Fibroblast of skin of left quadriceps (primary cell): ENCODE results near the gene SLC48A1.

Source experiments
- DNase-seq, 2 experiments: peaks; one replicate each; pipeline ENCODE4 v3.0.0-alpha.2; 2013; ENCODE audit warnings: low read depth in 2 of 2

Gene SLC48A1

DNA sequence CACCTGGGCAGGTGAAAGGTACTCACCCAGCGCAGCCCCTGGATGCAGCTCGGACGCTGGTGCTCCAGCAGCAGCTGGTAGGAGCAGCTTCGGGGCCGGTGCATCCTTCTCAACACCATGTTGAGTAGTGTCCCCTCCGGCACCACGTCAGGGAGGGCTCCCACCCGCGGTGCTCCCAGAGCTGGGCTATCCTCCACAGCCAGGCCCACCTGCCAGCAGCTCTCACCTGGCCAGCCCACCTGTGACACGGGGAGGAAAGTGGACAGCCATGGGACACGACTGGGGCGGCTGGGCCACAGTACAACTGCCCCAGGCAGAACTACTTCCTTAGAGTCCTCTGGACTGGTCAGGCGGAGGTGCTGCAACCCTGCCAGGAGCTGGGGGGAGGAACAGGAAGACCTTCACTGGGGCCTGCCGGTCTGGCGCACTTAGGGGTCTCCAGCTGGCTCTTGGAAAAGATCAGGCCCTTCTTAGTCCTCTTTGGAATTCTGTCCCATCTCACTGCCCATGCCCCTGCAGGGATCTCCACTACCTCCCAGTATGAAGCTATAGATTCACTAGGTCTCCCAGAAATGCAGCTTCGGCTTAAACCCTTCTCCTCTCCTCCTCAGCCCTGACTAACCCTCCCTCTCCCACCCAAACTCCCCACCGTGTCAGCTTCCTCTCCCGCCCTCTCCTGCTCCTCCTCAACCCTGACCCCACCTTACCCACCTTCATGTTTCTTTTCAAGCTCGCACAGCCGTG is 15.0 kb upstream of the SLC48A1 start:
- DNase-seq: no peak

DNA sequence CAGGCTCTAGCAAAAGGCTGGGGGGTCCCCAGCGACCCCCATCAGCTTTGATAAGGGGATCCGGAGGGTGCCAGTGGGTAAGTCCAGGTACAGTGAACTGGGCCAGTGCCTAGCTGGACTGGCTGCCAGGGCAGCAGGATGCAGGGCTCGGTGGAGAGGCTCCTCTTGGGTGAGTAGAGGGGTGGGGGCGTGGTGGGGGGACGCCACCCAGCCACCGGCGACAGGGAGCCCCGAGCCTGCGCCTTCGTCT is 14.5 kb upstream of the SLC48A1 start:
- no peak for DNase-seq

DNA sequence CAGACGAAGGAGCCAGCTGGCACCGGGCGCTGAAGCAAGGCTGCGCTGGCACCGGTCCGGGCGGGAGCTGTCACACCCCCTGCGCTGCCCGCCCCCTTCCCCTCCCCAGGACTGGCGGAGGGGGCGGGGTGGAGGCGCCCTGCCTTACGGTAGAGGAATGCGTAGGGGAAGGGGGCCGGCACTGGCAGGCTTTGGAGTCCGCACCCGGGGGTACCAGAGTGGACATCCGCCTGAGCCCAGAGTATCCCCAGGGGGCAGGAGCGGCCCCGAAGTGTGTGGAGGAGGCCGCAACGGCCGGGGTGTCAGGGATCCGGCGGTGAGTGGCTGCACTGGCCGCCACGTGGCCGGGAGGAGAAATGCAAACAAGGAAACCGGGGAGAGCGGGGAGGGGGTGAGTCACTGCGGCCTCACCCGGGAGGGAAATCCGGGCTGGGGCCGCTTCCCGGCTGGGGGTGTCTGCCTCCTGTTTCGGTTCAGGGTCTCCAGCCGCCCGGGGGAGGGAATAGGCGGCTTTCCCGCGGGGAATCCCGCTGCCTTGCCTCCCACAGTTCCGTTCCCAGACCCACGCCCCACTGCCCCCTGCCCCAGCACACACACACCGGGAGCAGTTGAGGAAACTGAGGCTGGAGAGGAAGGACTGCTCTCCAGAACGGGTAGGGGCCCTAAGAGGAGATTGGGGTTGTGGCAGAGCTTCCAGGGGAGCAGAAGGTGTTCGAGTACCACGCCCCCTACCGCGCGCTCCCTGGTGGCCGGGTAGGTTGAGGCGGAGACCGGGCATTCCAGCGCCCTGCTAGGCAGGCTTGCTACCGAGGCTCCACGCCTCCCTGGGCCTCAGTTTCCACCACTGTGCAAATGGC is 14.0 kb upstream of the SLC48A1 start, which contains the start of gene RAPGEF3:
Gene RAPGEF3, minus strand, starts transcription at position 47 of the 857 bp plus-strand sequence. CDS start 324 bp downstream, outside the sequence.
- peak; percentile 59 to 60 for DNase-seq

DNA sequence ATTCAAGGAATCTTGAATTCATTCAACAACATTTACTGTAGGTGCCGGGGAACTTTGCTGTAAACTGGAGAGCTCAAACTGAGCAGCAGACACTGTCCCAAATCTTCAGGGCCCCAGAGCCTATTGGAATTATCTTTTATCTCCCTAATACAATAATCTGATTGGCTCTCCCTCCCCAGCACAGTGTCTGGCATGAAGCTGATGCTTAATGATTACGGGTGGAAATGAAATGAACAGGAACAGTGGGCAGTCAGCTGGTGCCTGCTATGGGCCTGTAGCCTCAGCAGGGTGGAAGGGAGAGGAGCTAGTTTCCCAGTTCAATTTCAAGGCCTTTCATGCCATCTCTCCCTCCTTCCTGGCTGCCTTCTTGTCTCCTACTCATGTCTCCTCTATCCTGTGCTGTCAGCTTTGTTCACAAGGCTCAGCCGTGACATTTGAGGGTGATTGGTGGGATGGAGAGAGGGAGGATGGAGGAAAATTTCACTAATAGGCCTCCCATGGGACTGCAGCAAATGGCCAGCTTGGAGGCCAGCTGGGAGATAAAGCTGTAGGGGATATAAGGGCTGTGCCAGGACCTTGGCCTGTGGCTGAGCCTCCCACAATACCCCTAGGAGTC is 10.1 kb upstream of the SLC48A1 start:
- DNase-seq: no peak

DNA sequence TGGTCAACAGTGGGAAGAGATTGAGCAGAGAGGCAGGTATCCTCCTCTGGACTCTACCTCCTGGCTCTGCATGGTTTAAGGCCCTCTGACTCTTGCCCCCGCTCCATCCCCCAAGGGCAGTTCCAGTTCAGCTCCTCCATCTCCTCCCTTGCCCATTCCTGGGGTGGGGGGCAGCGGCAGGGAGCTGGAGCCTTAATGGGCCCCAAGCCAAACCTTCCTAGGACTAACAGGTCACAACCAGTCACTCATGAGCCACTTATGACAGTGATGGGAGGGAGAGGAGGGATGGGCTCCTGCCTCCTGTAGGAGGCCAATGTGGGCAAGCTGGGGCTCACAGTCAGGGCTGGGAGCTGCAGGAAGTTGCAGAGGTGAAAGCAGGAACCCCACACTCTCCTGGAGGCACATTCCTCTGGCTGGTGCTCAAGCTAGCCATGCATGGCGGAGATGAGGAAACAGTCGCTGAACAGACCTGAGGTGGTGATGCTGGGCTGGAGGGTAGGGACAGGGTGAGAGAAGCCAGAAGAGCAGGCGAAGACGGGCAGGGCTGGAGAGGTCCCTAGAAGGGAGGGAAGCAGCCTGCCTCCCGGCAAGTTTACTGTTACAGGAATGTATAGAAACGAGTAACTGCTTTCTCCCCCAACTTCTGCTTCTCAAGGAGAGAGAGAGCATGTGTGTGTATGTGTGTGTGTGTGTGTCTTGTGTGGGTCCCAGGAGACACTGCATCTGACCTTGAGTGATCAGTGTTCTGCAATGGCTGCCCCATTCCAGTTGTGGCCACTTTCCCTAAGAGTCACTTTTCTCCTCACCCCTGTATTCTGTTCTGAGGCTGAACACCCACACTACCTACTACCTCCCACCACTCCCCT is 9.3 kb upstream of the SLC48A1 start:
- no peak for DNase-seq

DNA sequence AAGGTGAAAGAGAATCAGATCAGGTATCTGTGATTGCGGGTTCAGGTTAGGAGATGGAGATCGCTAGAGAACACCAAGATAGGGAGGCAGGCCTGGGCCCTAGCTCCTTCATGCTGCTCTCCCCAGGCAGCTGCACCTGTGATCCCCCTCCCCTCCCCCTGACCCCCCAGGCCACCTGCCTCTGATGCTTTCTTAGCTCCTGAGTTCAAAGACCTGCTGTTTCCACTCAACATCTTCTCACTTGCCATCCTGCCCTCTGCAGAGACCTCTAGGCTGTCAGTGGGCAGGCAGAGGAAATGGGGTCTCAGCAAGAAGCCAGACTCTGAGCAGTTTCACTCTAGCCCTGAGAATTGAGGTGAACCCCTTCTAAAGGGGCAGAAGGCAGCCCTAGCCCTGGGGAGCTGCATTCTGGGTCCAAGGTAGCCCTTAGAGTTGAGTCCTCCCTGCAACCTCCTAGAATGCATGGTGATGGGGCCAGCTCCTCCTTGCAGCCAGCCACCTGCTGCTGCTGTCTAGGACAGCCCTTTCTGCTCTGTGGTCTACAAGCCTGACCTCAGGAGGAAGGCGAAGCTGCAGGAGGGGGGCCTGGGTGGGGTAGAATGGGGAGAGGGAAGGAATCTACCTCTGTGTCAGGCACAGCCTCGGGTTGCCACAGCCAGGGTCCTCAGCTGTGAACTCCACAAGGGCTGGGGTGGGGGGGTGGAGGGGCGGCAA is 6.4 kb upstream of the SLC48A1 start:
- no peak for DNase-seq

DNA sequence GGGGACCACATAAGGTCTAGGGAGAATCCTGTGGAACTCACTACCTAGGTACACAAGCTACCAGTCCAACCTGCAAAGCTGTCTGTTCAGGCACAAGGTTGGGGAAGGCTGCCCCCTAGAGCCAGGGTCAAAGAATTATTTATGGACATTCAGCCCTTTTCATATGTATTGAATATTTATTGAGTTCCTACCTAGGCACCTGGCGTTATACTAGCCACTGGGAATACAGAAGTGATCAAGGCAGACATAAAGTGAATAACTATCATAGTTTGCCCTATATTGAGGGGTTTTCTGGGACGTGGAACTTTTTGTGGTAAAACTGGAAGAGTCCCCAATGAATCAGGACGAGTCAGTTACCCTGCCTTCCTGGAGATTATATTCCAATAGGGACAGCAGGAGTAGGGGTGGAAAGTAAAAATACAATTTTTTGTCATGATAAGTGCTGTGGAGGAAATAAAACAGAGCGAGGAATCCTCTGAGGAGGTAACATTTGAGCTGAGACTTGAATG is 5.8 kb upstream of the SLC48A1 start:
- DNase-seq: no peak

DNA sequence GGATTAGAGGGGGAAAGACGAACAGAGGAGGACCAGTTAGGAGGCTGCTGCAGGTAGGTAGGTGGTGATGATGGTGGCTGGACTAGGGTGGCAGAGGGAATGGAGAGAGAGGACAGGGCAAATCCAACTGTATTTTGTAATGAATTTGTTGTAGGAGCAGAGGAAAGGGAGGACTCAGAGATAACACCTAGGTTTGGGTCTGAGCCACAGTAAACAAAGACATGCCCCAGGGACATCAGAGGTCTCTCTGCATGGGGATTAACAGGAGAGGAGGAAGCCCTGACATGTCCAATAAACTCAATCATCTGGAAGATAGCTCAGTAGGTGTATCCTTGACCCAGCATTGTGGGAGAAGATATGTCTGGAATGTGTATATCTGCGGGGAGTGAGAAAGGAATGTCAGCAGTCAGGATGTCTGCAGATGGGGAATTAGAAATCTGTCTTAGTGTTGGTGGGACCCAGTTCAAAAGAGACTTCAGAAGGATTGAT is 4.7 kb upstream of the SLC48A1 start:
- peak; percentile 36 to 40 for DNase-seq

DNA sequence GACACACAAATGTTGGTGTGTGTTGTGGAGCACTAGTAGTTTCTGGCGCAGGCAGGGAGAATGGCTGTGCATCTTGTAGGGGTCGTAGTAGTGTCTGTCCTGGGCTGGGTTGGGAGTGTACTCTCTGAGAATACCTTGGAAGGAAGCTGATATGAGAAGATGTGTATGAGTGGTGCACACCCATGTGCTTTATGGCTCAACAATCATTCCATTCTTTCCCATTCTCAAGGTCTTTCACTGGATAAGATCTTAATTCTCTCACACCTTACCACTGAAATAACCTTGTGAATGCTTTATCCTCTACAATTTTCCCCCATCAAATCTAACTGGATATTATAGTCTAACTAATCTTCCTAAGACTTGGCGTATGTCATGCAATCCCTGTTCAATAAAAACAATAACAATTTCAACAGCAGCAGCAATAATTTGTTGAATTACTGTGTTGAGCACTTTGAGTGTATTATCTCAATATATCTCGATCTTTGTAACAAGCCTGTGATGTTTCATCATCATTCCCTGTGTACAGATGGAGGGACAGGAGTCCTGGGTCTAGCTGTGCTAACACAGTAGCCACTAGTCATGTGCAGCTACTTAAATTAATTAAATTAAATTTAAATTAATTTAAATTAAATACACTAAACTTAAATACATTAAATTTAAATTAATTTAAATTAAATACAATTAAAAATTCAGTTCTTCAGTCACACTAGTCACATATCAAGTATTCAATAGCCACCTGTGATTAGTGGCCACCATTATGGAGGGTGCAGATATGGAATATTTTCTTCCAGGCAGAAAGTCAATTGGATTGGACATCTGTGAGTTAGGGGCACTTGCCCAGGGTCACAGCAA is 3.6 kb upstream of the SLC48A1 start:
- DNase-seq: no peak

DNA sequence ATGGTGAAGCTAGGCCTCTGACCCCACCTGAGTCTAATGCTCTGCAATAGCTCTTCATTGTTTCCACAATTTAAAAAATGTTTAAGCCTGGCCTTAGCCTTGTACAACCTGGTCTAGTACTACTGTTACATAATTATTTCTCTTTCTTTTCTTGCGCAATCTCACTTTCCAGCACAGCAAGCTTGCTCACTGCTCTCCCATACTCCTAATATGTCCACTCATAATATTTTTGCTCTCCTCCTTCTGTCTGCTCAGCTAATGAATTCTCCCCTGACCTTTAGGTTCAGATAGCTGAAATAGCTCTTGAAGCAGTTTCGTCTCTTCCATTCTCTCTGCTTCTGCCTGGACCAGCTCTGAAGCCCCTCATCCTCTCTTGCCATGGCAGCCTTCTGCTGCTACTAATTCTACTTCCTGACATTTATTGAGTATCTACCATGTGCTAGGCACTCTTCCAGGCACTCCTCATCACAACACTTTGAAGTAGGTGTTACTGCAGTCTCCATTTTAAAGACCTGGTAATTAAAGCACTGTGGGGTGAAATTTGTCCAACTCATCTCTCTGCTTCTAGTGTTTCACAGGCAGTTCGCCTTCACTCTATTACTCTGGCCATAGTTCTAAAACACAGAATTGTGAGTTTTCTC is 2.8 kb upstream of the SLC48A1 start:
- DNase-seq: no peak

DNA sequence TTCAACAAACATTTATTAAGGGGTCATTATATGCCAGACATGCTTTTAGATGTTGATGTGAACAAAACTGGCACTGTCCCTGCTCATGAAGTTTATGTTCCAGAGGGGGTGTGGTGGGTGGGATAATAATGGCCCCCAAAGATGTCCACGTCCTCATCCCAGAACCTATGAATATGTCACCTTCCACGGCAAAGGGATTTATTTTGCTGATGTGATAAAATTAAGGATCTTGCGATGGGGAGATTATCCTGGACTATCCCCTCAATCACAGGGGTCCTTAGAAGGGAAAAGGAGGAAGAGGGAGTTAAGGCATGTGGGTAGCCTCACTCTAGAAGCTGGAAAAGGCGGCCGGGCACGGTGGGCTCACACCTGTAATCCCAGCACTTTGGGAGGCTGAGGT is 1.7 kb upstream of the SLC48A1 start:
- DNase-seq: no peak

DNA sequence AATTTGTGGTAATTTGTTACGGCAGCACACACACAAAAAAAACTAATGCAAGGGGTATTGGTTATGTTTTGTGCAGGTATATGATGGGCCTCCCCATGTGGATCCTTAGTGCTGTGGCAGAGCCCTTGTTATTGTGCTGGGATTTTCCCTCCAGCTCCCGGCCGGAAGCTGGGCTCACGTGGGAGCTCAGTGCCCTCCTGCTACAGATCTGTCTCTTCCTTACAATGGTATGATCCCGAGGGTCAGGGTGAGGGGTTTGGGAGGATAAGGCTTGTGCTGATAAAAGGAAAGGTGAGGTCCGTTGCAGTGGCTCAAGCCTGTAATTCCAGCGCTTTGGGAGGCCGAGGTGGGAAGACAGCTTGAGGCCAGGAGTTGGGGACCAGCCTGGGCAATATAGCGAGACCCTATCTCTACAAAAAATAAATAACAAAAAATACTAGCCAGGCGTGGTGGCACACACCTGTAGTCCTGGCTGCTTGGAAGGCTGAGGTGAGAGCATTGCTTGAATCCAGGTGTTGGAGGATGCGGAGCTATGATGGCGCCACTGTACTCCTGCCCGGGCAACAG is 861 bp upstream of the SLC48A1 start:
- no peak for DNase-seq

DNA sequence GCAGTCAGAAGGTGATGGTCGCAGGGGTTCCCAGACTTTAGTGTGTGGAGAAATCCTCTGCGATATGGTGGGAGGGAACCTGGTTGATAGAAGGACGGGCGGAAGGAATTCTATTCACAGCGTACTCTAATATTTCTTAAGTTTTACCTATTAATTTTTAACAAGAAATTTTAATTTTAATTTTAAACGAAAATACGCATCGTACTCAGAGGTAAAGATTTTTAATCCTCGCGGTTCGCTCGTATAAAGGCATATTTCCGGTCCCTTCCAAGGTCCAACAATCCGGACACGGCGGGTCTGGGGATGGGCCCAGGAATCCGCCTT is 338 bp upstream of the SLC48A1 start:
- DNase-seq: no peak

DNA sequence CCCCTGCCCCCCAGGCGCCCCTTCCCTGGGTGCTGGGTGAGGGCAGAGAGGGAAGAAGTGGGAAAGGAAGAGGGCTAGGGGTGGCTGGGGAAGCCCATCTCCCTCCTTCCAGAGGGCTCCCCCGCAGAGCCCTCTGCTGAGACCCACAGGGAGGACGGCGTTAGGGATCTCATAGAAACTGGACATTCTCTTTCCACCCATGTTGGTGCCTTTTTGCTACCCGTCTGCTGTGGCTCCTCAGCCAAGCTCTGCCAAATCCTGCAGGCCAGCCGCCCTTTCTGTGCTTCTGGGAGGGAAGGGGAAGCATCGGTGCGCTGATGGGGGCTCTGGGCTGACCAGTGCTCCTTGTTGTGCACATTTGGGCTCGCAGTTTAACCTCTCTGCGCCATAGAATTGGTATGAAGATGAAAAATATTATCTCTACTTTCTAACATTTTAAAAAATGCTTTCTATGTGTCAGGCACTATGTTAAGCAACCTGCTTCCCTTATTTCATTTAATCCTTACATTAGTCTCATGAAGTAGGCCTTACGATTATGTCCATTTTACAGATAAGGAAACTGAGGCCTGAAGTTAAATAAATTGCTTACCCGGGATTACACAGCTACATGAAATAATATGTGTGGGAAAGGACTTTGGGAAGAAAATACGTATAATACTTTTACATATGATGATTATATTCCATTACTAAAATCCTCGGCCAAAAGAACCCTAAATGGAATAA is 981 bp downstream of the SLC48A1 start:
- no peak for DNase-seq

DNA sequence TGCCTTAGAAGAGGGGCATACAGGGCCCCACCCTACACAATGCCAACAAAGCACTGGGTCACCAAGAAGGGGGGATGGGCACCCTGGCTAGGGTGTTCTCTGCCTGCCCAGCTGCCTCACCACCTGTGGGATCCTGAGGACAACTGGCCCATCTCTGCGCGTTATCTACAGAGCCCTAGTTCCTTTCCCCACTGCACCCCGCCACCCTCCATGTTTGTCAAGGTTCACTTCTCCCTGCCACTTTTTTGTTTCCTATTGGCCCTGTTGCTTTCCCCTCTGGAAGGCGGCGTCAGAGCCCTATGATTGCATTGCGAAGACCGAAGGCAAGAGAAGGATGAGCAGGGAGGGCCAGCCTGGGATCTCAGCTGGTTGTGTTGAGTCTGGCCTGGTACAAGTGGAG is 1.6 kb downstream of the SLC48A1 start:
- no peak for DNase-seq

DNA sequence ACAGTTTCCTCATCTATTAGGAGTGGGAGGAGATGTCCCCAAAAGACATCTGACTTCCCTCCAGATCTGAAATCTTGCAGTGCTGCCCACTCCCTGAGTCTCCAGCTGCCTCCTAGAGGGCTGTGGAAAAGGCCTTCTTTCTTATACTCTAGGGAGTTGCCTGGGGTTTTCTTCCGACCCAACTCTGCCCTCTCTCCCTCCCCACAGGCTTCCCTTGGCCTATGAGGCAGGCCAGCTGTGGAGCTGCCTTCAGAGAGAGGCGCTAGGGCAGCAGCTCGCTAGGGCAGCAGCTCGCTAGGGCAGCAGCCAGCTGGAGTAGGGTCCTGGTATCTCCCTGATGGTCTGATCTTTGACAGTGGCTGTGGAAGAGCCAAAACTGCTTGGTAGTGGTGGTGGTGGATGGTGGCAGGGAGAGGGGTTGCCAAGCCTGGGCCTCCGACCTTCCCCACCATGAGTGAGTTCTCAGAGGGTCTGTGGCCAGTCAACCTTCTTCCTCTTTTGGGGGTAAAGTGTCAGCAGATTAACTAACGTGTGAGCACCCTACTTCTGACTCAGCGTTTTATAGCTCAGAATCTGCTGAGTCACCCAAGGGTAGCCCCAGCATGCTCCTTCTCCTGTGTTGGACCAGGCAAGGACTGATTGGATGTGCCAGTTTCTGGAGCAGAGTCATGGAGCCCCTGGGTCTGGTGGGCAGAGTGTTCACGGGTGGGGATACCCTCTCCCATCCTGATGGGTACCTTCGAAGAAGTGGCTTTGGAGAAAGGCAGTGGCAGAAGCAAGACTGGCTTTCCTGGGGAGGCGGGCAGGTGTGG is 2.3 kb downstream of the SLC48A1 start:
- DNase-seq: no peak

DNA sequence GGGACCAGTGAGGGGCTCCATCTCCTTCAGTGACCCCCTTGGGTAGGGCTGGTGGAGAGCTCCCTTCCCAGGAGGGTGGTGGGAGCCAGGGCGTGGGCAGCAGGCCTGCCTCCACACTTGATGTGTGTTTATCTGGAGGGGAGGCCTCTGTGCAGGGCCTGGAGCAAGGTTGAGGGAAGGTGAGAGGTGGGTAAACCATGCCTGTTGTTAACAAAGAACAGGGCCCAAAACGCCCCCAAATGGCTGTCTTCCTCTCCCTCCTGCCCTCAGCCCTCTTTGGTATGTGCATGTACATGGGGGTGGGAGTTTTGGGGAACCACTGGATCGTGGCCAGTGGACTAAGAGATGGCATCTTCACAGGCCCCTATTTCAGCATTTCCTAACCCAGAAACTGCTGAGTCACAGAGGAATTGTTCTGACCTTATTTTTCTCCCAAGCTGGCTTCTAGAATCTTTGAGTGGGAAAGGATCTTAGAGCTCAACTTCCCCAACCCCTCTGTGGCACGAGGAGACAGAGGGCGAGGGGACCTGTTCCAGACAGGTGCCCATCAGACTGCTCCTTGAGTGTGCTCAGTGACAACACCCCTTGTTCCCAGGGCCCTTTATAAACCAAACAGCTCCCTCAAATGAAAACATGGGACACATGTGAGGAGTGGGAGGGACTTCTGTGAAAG is 3.6 kb downstream of the SLC48A1 start:
- DNase-seq: peak in 1 of 2 experiments; percentile 20
